ENCODE measurements around the gene FAM120A.

GRCh38 chr9:93456022-93456421, 4.5 kb downstream of the FAM120A start:
- TF ChIP-seq CTCF (conservative IDR thresholded peaks at IDR 0.05; ENCODE audit: low read depth, low read length) = no peak
- no peak for TF ChIP-seq EZH2phosphoT487 (IDR thresholded peaks at IDR 0.05; ENCODE audit: borderline replicate concordance, low read length)
- no peak for TF ChIP-seq EZH2 (IDR thresholded peaks at IDR 0.05; ENCODE audit: low read length, unreplicated experiment)

All from PC-3 (cell line).